ENCODE data around the gene MAN2B2.

MAN2B2 gene

GRCh38 chr4:6548882-6549230 is 26.1 kb upstream of the MAN2B2 start:
- DNase-seq (ENCODE audit: extremely low spot score), result no peak
- POLR2A ChIA-PET, result interaction anchor here (1.3 kb wide), 1 partner anchor 13 kb away, joined by 3 read pairs; no protein-coding TSS in a partner anchor
- TF ChIP-seq ZNF384 (IDR thresholded peaks at IDR 0.05) (no peak), LEF1 (IDR thresholded peaks at IDR 0.05; ENCODE audit: borderline replicate concordance) (no peak), SUZ12 (IDR thresholded peaks at IDR 0.05) (no peak), SP1 (IDR thresholded peaks at IDR 0.05) (no peak), TARDBP (IDR thresholded peaks at IDR 0.05) (no peak), HDGF (IDR thresholded peaks at IDR 0.05; ENCODE audit: borderline replicate concordance) (no peak), FOXK2 (IDR thresholded peaks at IDR 0.05) (no peak), CTBP1 (IDR thresholded peaks at IDR 0.05; ENCODE audit: borderline replicate concordance) (no peak), NFRKB (IDR thresholded peaks at IDR 0.05) (no peak), ELF4 (IDR thresholded peaks at IDR 0.05) (no peak), L3MBTL2 (conservative IDR thresholded peaks at IDR 0.05) (no peak), FOXA1 (IDR thresholded peaks at IDR 0.05) (no peak), PKNOX1 (IDR thresholded peaks at IDR 0.05) (no peak), ARNT (IDR thresholded peaks at IDR 0.05) (no peak), BHLHE40 (IDR thresholded peaks at IDR 0.05; ENCODE audit: borderline replicate concordance) (no peak)
- CTCF ChIA-PET, result interaction anchor here (0.6 to 1.9 kb wide), 8 partner anchors 12 to 535 kb away, joined by 3 to 8 read pairs (median 3); partner anchors contain the start of gene BLOC1S4

- POLR2A ChIA-PET, result interaction anchor here (1.3 to 1.6 kb wide), 2 partner anchors 89 to 92 kb away, joined by 3 read pairs; no protein-coding TSS in a partner anchor
- TF ChIP-seq BHLHE40 (IDR thresholded peaks at IDR 0.05; ENCODE audit: borderline replicate concordance) (no peak), ELF4 (IDR thresholded peaks at IDR 0.05) (no peak), SP1 (IDR thresholded peaks at IDR 0.05) (no peak), PKNOX1 (IDR thresholded peaks at IDR 0.05) (no peak), NFRKB (IDR thresholded peaks at IDR 0.05) (no peak), LEF1 (IDR thresholded peaks at IDR 0.05; ENCODE audit: borderline replicate concordance) (no peak), SUZ12 (IDR thresholded peaks at IDR 0.05) (no peak), FOXA1 (IDR thresholded peaks at IDR 0.05) (no peak)
- DNase-seq (ENCODE audit: extremely low spot score), result no peak
- CTCF ChIA-PET, result interaction anchor here (0.7 to 1.9 kb wide), 5 partner anchors 12 to 535 kb away, joined by 3 to 8 read pairs (median 3); no protein-coding TSS in a partner anchor
Observed at GRCh38 chr4:6549445-6549844, 25.5 kb upstream of the MAN2B2 start.

GRCh38 chr4:6549890-6550620 is 24.9 kb upstream of the MAN2B2 start:
- POLR2A ChIA-PET, result interaction anchor here (1.3 to 1.6 kb wide), 2 partner anchors 89 to 91 kb away, joined by 3 read pairs; no protein-coding TSS in a partner anchor
- CTCF ChIA-PET, result interaction anchor here (0.9 to 1.7 kb wide), 2 partner anchors 130 to 218 kb away, joined by 3 to 8 read pairs; no protein-coding TSS in a partner anchor
- TF ChIP-seq SP1 (IDR thresholded peaks at IDR 0.05) (no peak), FOXM1 (IDR thresholded peaks at IDR 0.05; ENCODE audit: borderline replicate concordance) (no peak), ELF4 (IDR thresholded peaks at IDR 0.05) (no peak), FOXK2 (IDR thresholded peaks at IDR 0.05) (no peak), LEF1 (IDR thresholded peaks at IDR 0.05; ENCODE audit: borderline replicate concordance) (no peak), BHLHE40 (IDR thresholded peaks at IDR 0.05; ENCODE audit: borderline replicate concordance) (no peak), TARDBP (IDR thresholded peaks at IDR 0.05) (no peak), L3MBTL2 (conservative IDR thresholded peaks at IDR 0.05) (no peak), NFRKB (IDR thresholded peaks at IDR 0.05) (no peak), ZNF384 (IDR thresholded peaks at IDR 0.05) (no peak), ARNT (IDR thresholded peaks at IDR 0.05) (no peak), PKNOX1 (IDR thresholded peaks at IDR 0.05) (no peak)
- no peak for DNase-seq (ENCODE audit: extremely low spot score)

- TF ChIP-seq SUZ12 (IDR thresholded peaks at IDR 0.05) (no peak), LEF1 (IDR thresholded peaks at IDR 0.05; ENCODE audit: borderline replicate concordance) (no peak), ZNF384 (IDR thresholded peaks at IDR 0.05) (no peak), FOXM1 (IDR thresholded peaks at IDR 0.05; ENCODE audit: borderline replicate concordance) (no peak), TARDBP (IDR thresholded peaks at IDR 0.05) (no peak), CTBP1 (IDR thresholded peaks at IDR 0.05; ENCODE audit: borderline replicate concordance) (no peak), FOXA1 (IDR thresholded peaks at IDR 0.05) (no peak), PKNOX1 (IDR thresholded peaks at IDR 0.05) (no peak), SP1 (IDR thresholded peaks at IDR 0.05) (no peak), FOXK2 (IDR thresholded peaks at IDR 0.05) (no peak), L3MBTL2 (conservative IDR thresholded peaks at IDR 0.05) (no peak), NFRKB (IDR thresholded peaks at IDR 0.05) (no peak), BHLHE40 (IDR thresholded peaks at IDR 0.05; ENCODE audit: borderline replicate concordance) (no peak), ELF4 (IDR thresholded peaks at IDR 0.05) (no peak), HDGF (IDR thresholded peaks at IDR 0.05; ENCODE audit: borderline replicate concordance) (no peak), ARNT (IDR thresholded peaks at IDR 0.05) (no peak)
Observed at GRCh38 chr4:6550821-6551220, 24.2 kb upstream of the MAN2B2 start.

GRCh38 chr4:6551660-6552059 is 23.3 kb upstream of the MAN2B2 start:
- POLR2A ChIA-PET, result interaction anchor here (1.5 kb wide), 1 partner anchor 10 kb away, joined by 3 read pairs; no protein-coding TSS in a partner anchor
- no peak for DNase-seq (ENCODE audit: extremely low spot score)
- no peak for TF ChIP-seq ELF4 (IDR thresholded peaks at IDR 0.05)
- TF ChIP-seq CTBP1 (IDR thresholded peaks at IDR 0.05; ENCODE audit: borderline replicate concordance), result no peak
- TF ChIP-seq TARDBP (IDR thresholded peaks at IDR 0.05), result no peak
- no peak for TF ChIP-seq PKNOX1 (IDR thresholded peaks at IDR 0.05)
- no peak for TF ChIP-seq LEF1 (IDR thresholded peaks at IDR 0.05; ENCODE audit: borderline replicate concordance)
- TF ChIP-seq BHLHE40 (IDR thresholded peaks at IDR 0.05; ENCODE audit: borderline replicate concordance), result no peak
- TF ChIP-seq SUZ12 (IDR thresholded peaks at IDR 0.05), result no peak
- no peak for TF ChIP-seq FOXK2 (IDR thresholded peaks at IDR 0.05)
- TF ChIP-seq ZNF384 (IDR thresholded peaks at IDR 0.05), result no peak
- TF ChIP-seq L3MBTL2 (conservative IDR thresholded peaks at IDR 0.05), result no peak
- TF ChIP-seq FOXA1 (IDR thresholded peaks at IDR 0.05), result no peak
- TF ChIP-seq FOXM1 (IDR thresholded peaks at IDR 0.05; ENCODE audit: borderline replicate concordance), result no peak
- TF ChIP-seq NFRKB (IDR thresholded peaks at IDR 0.05), result no peak
- no peak for TF ChIP-seq ARNT (IDR thresholded peaks at IDR 0.05)
- TF ChIP-seq SP1 (IDR thresholded peaks at IDR 0.05), result no peak
- TF ChIP-seq HDGF (IDR thresholded peaks at IDR 0.05; ENCODE audit: borderline replicate concordance), result no peak
- CTCF ChIA-PET, result interaction anchor here (0.6 to 0.7 kb wide), 3 partner anchors 65 to 553 kb away, joined by 3 to 6 read pairs (median 3); no protein-coding TSS in a partner anchor

More at GRCh38 chr4:6550821-6551220, 24.2 kb upstream of the MAN2B2 start:
- CTCF ChIA-PET, result no interaction called here
- DNase-seq (ENCODE audit: extremely low spot score), result no peak
- POLR2A ChIA-PET, result interaction anchor here (0.5 to 1.6 kb wide), 3 partner anchors 88 to 500 kb away, joined by 3 to 4 read pairs (median 3); no protein-coding TSS in a partner anchor
